Astrocyte (in vitro differentiated cells and primary cell): ENCODE results near the gene MED27. TPM values are rescaled to one million over a fixed set of nuclear protein-coding genes. Genes with fewer than 3 reads are reported as not detected.

Experiments
- DNase-seq: peaks from one replicate; pipeline ENCODE4 v3.0.0-alpha.2; 2010; ENCODE audit warnings: low read depth
- FAIRE-seq: peaks from 2 replicates; lab custom pipeline; 2011; peaks lifted over from hg19 to GRCh38; lab: Jason Lieb, UNC
- H2AFZ ChIP-seq: 2 replicates; pipeline ENCODE4 v1.6.0; 2012; ENCODE audit warnings: low read depth, low read length, inconsistent platforms
- H3K27ac ChIP-seq: 2 replicates; pipeline ENCODE4 v1.5.1; 2011; ENCODE audit warnings: low read depth, low read length, inconsistent platforms
- H3K27me3 ChIP-seq: 2 replicates; pipeline ENCODE4 v1.6.0; 2011; ENCODE audit warnings: low read length, inconsistent platforms; ENCODE audit not compliant: insufficient read depth
- H3K36me3 ChIP-seq: 2 replicates; pipeline ENCODE4 v1.5.1; 2011; ENCODE audit warnings: low read length, inconsistent platforms; ENCODE audit not compliant: insufficient read depth
- H3K4me1 ChIP-seq: 2 replicates; pipeline ENCODE4 v1.5.1; 2011; ENCODE audit warnings: low read length, inconsistent platforms; ENCODE audit not compliant: insufficient read depth
- H3K4me2 ChIP-seq: 2 replicates; pipeline ENCODE4 v1.6.0; 2012; ENCODE audit warnings: low read length, inconsistent platforms
- H3K4me3 ChIP-seq: 2 replicates; pipeline ENCODE4 v1.5.1; 2011; ENCODE audit warnings: low read depth, mild to moderate bottlenecking, low read length, inconsistent platforms; ENCODE audit not compliant: insufficient read depth
- H3K79me2 ChIP-seq: 2 replicates; pipeline ENCODE4 v1.6.0; 2012; ENCODE audit warnings: mild to moderate bottlenecking, low read length, inconsistent platforms; ENCODE audit not compliant: insufficient read depth
- H3K9ac ChIP-seq: 2 replicates; pipeline ENCODE4 v1.6.0; 2012; ENCODE audit warnings: mild to moderate bottlenecking, low read length, inconsistent platforms
- H3K9me3 ChIP-seq: 2 replicates; pipeline ENCODE4 v1.5.1; 2012; ENCODE audit warnings: low read depth, mild to moderate bottlenecking, low read length, inconsistent platforms; ENCODE audit not compliant: insufficient read depth
- H4K20me1 ChIP-seq: 2 replicates; pipeline ENCODE4 v1.6.0; 2012; ENCODE audit warnings: low read length, inconsistent platforms; ENCODE audit not compliant: insufficient read depth
- H3K27ac Mint-ChIP-seq: one replicate; pipeline ENCODE4 v1.8.0; 2021; ENCODE audit warnings: mild to moderate bottlenecking, mixed read lengths; ENCODE audit not compliant: unreplicated experiment
- H3K27me3 Mint-ChIP-seq: one replicate; pipeline ENCODE4 v1.8.0; 2021; ENCODE audit warnings: low read depth, mixed read lengths; ENCODE audit not compliant: unreplicated experiment
- H3K36me3 Mint-ChIP-seq: one replicate; pipeline ENCODE4 v1.8.0; 2021; ENCODE audit warnings: low read depth, mixed read lengths; ENCODE audit not compliant: unreplicated experiment
- H3K4me1 Mint-ChIP-seq: one replicate; pipeline ENCODE4 v1.8.0; 2021; ENCODE audit warnings: low read depth, mixed read lengths; ENCODE audit not compliant: unreplicated experiment
- H3K4me3 Mint-ChIP-seq: one replicate; pipeline ENCODE4 v1.8.0; 2021; ENCODE audit warnings: mild to moderate bottlenecking, moderate library complexity, mixed read lengths; ENCODE audit not compliant: unreplicated experiment
- H3K9me3 Mint-ChIP-seq: one replicate; pipeline ENCODE4 v1.8.0; 2021; ENCODE audit warnings: mild to moderate bottlenecking, mixed read lengths; ENCODE audit not compliant: unreplicated experiment
- EZH2 ChIP-seq: IDR thresholded peaks from 2 replicates; pipeline ENCODE4 v1.6.1; 2012; ENCODE audit warnings: mild to moderate bottlenecking, low read length, inconsistent platforms; ENCODE audit not compliant: insufficient read depth
- total RNA-seq: library from RNA; stranded (reverse); gene quantifications from 2 replicates; pipeline ENCODE4 v1.2.1, GENCODE V29; 2021
- TF ChIP-seq, protein P1 (sequence below): IDR thresholded peaks from 2 replicates; pipeline ENCODE4 v1.5.1; 2011; ENCODE audit warnings: low read depth, mild to moderate bottlenecking, inconsistent platforms, low read length, moderate library complexity; ENCODE audit not compliant: insufficient read depth

Gene MED27
- total RNA-seq, 1 donor from 2014 or later = 26.9 TPM

DNA sequence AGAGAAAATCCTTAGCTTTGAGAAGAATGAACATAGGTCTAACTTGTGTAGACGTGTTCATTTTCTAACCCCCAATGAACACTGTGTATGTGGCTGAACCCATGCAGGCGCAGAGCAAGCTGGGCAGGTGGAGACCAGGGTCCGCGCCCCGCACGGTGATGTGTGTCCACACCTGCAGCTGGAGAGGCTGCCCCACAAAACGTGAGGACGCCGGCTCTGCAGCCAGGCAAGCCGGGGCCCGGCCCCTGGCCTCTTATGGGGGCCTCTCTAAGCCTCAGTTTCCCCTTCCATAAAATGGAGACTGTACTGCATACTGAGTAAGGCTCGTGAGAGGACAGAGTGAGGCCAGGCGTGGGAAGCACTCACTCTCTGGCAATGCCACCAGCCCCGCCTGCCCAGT lies 215.1 kb downstream of the MED27 start:
- H3K4me3 Mint-ChIP-seq = no peak overlapping the region
- H3K9me3 Mint-ChIP-seq = peaks cover 2% of the 10 kb centered on the region
- H3K9ac ChIP-seq = no peak overlapping the region
- no peak overlapping the region for H3K27ac Mint-ChIP-seq
- DNase-seq (no peak), FAIRE-seq (no peak)
- H3K4me1 ChIP-seq = no peaks in the 10 kb centered on the region
- TF ChIP-seq, protein P1, sequence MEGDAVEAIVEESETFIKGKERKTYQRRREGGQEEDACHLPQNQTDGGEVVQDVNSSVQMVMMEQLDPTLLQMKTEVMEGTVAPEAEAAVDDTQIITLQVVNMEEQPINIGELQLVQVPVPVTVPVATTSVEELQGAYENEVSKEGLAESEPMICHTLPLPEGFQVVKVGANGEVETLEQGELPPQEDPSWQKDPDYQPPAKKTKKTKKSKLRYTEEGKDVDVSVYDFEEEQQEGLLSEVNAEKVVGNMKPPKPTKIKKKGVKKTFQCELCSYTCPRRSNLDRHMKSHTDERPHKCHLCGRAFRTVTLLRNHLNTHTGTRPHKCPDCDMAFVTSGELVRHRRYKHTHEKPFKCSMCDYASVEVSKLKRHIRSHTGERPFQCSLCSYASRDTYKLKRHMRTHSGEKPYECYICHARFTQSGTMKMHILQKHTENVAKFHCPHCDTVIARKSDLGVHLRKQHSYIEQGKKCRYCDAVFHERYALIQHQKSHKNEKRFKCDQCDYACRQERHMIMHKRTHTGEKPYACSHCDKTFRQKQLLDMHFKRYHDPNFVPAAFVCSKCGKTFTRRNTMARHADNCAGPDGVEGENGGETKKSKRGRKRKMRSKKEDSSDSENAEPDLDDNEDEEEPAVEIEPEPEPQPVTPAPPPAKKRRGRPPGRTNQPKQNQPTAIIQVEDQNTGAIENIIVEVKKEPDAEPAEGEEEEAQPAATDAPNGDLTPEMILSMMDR = no peak
- no peaks in the 10 kb centered on the region for H3K36me3 ChIP-seq
- H2AFZ ChIP-seq = no peak overlapping the region
- peaks cover 26% of the 10 kb centered on the region for H3K36me3 Mint-ChIP-seq
- H3K27me3 Mint-ChIP-seq = peaks cover under 1% of the 10 kb centered on the region
- no peaks in the 10 kb centered on the region for H3K79me2 ChIP-seq
- no peaks in the 10 kb centered on the region for H3K4me1 Mint-ChIP-seq
- H4K20me1 ChIP-seq = peaks cover 13% of the 10 kb centered on the region
- H3K27me3 ChIP-seq = no peaks in the 10 kb centered on the region
- H3K27ac ChIP-seq = no peak overlapping the region
- no peaks in the 10 kb centered on the region for H3K9me3 ChIP-seq
- no peak overlapping the region for H3K4me3 ChIP-seq
- H3K4me2 ChIP-seq = no peak overlapping the region

DNA sequence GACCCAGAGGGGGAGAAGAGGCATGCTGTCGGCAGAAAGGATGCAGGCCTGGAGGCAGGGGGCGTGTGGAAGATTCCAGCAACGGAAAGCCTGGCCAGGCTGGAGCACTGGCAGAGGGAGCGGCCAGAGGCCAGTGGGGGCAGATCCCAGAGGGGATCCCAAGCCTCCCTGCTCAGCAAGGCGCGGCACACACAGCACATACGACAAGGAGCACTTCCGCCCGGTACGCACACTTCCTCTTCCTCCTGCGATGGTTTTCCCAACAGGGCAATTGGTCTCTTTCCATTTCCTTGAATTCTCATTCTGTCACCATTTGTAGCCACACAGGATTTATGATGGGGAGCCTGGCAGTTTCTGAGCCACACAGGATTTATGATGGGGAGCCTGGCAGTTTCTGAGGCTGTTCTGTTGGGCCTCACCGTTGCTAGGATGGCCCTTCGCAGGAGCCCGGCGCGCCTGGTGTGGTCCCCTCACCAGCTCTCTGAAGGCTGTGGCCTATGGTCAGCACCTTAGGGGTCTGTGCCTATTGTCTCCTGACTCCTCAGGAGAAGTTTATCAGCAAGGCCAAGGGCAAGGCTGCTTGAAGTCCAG lies 216.3 kb downstream of the MED27 start:
- H4K20me1 ChIP-seq = peaks cover 7% of the 10 kb centered on the region
- no peak overlapping the region for H3K4me3 ChIP-seq
- H3K36me3 ChIP-seq = no peaks in the 10 kb centered on the region
- TF ChIP-seq EZH2 = no peak
- TF ChIP-seq, protein P1 = no peak
- no peaks in the 10 kb centered on the region for H3K9me3 ChIP-seq
- no peaks in the 10 kb centered on the region for H3K79me2 ChIP-seq
- Mint-ChIP-seq H3K36me3 (peaks cover 29% of the 10 kb centered on the region), H3K4me3 (no peak overlapping the region), H3K9me3 (peaks cover 2% of the 10 kb centered on the region), H3K27me3 (peaks cover 2% of the 10 kb centered on the region), H3K27ac (no peak overlapping the region), H3K4me1 (no peaks in the 10 kb centered on the region)
- FAIRE-seq = no peak
- H3K27ac ChIP-seq = no peak overlapping the region
- no peaks in the 10 kb centered on the region for H3K27me3 ChIP-seq
- H3K9ac ChIP-seq = no peak overlapping the region
- no peak for DNase-seq
- H3K4me1 ChIP-seq = no peaks in the 10 kb centered on the region
- H3K4me2 ChIP-seq = no peak overlapping the region
- H2AFZ ChIP-seq = no peak overlapping the region

DNA sequence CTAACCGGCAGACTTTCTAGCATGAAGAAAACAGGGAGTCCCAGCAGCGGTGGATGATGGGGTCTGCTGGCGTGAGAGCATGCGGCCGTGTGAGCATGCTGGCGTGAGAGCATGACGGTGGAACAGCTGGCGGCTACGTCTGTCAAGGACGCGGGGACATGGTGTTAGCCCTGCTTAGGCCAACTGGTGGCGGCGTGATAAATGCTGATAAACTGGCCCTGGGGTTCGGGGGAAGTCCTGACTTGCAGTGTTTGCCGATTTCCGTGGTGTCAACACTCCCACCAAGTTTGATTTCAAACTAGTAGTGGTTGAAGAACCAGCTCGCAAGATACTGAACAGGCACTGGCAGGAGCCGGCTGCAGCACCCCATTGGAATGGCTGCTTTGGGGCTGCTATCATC lies 217.4 kb downstream of the MED27 start:
- DNase-seq (no peak), FAIRE-seq (no peak)
- Mint-ChIP-seq H3K27ac (no peak overlapping the region), H3K9me3 (peaks cover 2% of the 10 kb centered on the region), H3K4me3 (no peak overlapping the region), H3K4me1 (no peaks in the 10 kb centered on the region), H3K36me3 (peaks cover 31% of the 10 kb centered on the region), H3K27me3 (peaks cover 5% of the 10 kb centered on the region)
- Histone ChIP-seq H3K9me3 (no peaks in the 10 kb centered on the region), H3K27me3 (no peaks in the 10 kb centered on the region), H3K9ac (no peak overlapping the region), H3K27ac (no peak overlapping the region), H3K4me2 (no peak overlapping the region), H4K20me1 (peaks cover 7% of the 10 kb centered on the region), H3K36me3 (no peaks in the 10 kb centered on the region), H2AFZ (no peak overlapping the region), H3K4me1 (no peaks in the 10 kb centered on the region), H3K4me3 (no peak overlapping the region), H3K79me2 (no peaks in the 10 kb centered on the region)
- TF ChIP-seq, protein P1 = no peak
- TF ChIP-seq EZH2 = no peak
